Tibial nerve (tissue), 3 donors: Measurements from ENCODE around the gene SPTLC2.

Experiments
- POLR2A ChIP-seq, 2 donors: fragments of 450-650 bp; IDR thresholded peaks; one replicate each; pipeline ENCODE4 v1.6.1; 2017; ENCODE audit warnings: antibody characterized with exemption in 2 of 2, mild to moderate bottlenecking in 2 of 2, moderate library complexity in 2 of 2
- TF ChIP-seq, protein P1 (sequence below), 5 experiments: fragments of 200-600 bp in 3 of 5; fragments of 450-650 bp in 2 of 5; sonication (generic) in 3 of 5; IDR thresholded peaks; one replicate each; pipeline ENCODE4 v1.5.1; 2016 to 2019; ENCODE audit warnings: antibody characterized with exemption in 5 of 5, mild to moderate bottlenecking in 3 of 5, moderate library complexity in 2 of 5

DNA sequence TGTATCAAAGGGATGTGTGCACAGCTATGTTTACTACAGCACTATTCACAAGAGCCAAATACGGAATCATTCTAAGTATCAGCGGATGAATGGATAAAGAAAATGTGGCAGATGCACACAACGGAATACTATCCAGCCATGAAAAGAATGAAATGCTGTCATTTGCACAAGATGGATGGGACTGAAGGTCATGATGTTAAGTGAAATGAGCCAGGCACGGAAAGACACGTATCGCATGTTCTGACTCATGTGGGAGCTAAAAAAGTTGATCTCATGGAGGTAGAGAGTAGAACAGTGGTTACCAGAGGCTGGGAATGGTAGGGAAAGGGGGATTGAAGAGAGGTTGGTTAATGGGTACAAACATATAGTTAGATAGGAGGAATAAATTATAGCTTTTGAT lies 91.9 kb downstream of the SPTLC2 start:
- TF ChIP-seq, protein P1, sequence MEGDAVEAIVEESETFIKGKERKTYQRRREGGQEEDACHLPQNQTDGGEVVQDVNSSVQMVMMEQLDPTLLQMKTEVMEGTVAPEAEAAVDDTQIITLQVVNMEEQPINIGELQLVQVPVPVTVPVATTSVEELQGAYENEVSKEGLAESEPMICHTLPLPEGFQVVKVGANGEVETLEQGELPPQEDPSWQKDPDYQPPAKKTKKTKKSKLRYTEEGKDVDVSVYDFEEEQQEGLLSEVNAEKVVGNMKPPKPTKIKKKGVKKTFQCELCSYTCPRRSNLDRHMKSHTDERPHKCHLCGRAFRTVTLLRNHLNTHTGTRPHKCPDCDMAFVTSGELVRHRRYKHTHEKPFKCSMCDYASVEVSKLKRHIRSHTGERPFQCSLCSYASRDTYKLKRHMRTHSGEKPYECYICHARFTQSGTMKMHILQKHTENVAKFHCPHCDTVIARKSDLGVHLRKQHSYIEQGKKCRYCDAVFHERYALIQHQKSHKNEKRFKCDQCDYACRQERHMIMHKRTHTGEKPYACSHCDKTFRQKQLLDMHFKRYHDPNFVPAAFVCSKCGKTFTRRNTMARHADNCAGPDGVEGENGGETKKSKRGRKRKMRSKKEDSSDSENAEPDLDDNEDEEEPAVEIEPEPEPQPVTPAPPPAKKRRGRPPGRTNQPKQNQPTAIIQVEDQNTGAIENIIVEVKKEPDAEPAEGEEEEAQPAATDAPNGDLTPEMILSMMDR (IDR thresholded peaks at IDR 0.05), result no peak
- TF ChIP-seq POLR2A (IDR thresholded peaks at IDR 0.05), result no peak
